ENCODE data around the gene PCGF6. TPM values are rescaled to one million over a fixed set of nuclear protein-coding genes. Genes with fewer than 3 reads are reported as not detected.
A peak's percentile ranks its signal among the peaks of the same experiment; 100 is the strongest.
"Not testable (repeated sequence)": the region's sequence is repeated elsewhere in the genome, so short reads cannot be mapped to it uniquely, and the experiment has no call there.

The PCGF6 gene
- polyA plus RNA-seq (ENCODE audit: insufficient read length in 12 of 12) = 10 to 100 TPM in 4 of 12 donors, 1 to 10 TPM in 7, not detected in 1; 6.9 to 14.9 (median 9.6) TPM
- long read RNA-seq, donor 1, partial matches to known transcripts = 0 of 2 reads
- long read RNA-seq, donor 1, other reads (novel, unspliced or antisense) = 0 of 2 reads
- long read RNA-seq, donor 2, partial matches to known transcripts = 0 of 2 reads
- long read RNA-seq, donor 2, other reads (novel, unspliced or antisense) = 0 of 2 reads
- long read RNA-seq, donor 3, partial matches to known transcripts = 0 of 4 reads
- long read RNA-seq, donor 3, other reads (novel, unspliced or antisense) = 0 of 4 reads
- long read RNA-seq, donor 4, partial matches to known transcripts = 0 of 1 reads
- long read RNA-seq, donor 4, other reads (novel, unspliced or antisense) = 0 of 1 reads
- long read RNA-seq, donor 5 = 0 reads
- long read RNA-seq, donor 6, partial matches to known transcripts = 0 of 4 reads
- long read RNA-seq, donor 6, other reads (novel, unspliced or antisense) = 0 of 4 reads
- long read RNA-seq, donor 7, partial matches to known transcripts = 0 of 3 reads
- long read RNA-seq, donor 7, other reads (novel, unspliced or antisense) = 0 of 3 reads
- long read RNA-seq, donor 8, partial matches to known transcripts = 0 of 2 reads
- long read RNA-seq, donor 8, other reads (novel, unspliced or antisense) = 0 of 2 reads
- long read RNA-seq, donor 9, partial matches to known transcripts = 0 of 3 reads
- long read RNA-seq, donor 9, other reads (novel, unspliced or antisense) = 0 of 3 reads
- long read RNA-seq, donor 10, partial matches to known transcripts = 0 of 3 reads
- long read RNA-seq, donor 10, other reads (novel, unspliced or antisense) = 0 of 3 reads
- long read RNA-seq, donor 11, partial matches to known transcripts = 0 of 1 reads
- long read RNA-seq, donor 11, other reads (novel, unspliced or antisense) = 0 of 1 reads

- DNase-seq = peak; percentile 88
Observed at GRCh38 chr10:103350517-103351260, at the start of gene PCGF6. Gene PCGF6, minus strand, starts transcription at chr10:103351140. Its CDS starts 74 bp downstream, at chr10:103351066.

GRCh38 chr10:103397191-103397825, 46.4 kb upstream of the PCGF6 start:
- DNase-seq = no peak

GRCh38 chr10:103396789-103397087, 45.8 kb upstream of the PCGF6 start:
- DNase-seq = no peak

GRCh38 chr10:103396067-103396788, 45.3 kb upstream of the PCGF6 start, which contains the start of the genes ATP5MK and PDCD11:
Gene ATP5MK, minus strand, starts transcription at chr10:103396475. Its CDS starts 4,018 bp downstream, at chr10:103392457.
Gene PDCD11, plus strand, starts transcription at chr10:103396626. Its CDS starts 1,801 bp downstream, at chr10:103398427.
- DNase-seq = peak; percentile 99

GRCh38 chr10:103395754-103396066, 44.8 kb upstream of the PCGF6 start:
- no peak for DNase-seq

GRCh38 chr10:103394180-103394579, 43.2 kb upstream of the PCGF6 start:
- DNase-seq = no peak

GRCh38 chr10:103382769-103383168, 31.8 kb upstream of the PCGF6 start:
- no peak for DNase-seq

GRCh38 chr10:103374263-103374662, 23.3 kb upstream of the PCGF6 start:
- DNase-seq = no peak

GRCh38 chr10:103373544-103373943, 22.6 kb upstream of the PCGF6 start:
- DNase-seq = no peak

GRCh38 chr10:103367782-103368518, 17.0 kb upstream of the PCGF6 start, which contains the start of gene TAF5:
Gene TAF5, plus strand, starts transcription at chr10:103367976. Its CDS starts 14 bp downstream, at chr10:103367990.
- DNase-seq = peak; percentile 95

- no peak for DNase-seq
Observed at GRCh38 chr10:103367379-103367781, 16.4 kb upstream of the PCGF6 start.

- not testable (repeated sequence) for DNase-seq
Observed at GRCh38 chr10:103360791-103361190, 9.9 kb upstream of the PCGF6 start.

- not testable (repeated sequence) for DNase-seq
Observed at GRCh38 chr10:103359493-103359892, 8.6 kb upstream of the PCGF6 start.

GRCh38 chr10:103355906-103356599, 5.1 kb upstream of the PCGF6 start:
- no peak for DNase-seq

- not testable (repeated sequence) for DNase-seq
Observed at GRCh38 chr10:103354567-103354966, 3.6 kb upstream of the PCGF6 start.

- DNase-seq = no peak
Observed at GRCh38 chr10:103353281-103353680, 2.3 kb upstream of the PCGF6 start.

- no peak for DNase-seq
Observed at GRCh38 chr10:103350175-103350516, 794 bp downstream of the PCGF6 start.

GRCh38 chr10:103336370-103336769, 14.6 kb downstream of the PCGF6 start:
- DNase-seq = no peak

- no peak for DNase-seq
Observed at GRCh38 chr10:103334567-103334966, 16.4 kb downstream of the PCGF6 start.
